Kidney (tissue), 14 donors: ENCODE measurements around the gene NCKAP5. TPM values are rescaled to one million over a fixed set of nuclear protein-coding genes. Genes with fewer than 3 reads are reported as not detected.
A peak's percentile ranks its signal among the peaks of the same experiment; 100 is the strongest.

Experiments used
- DNase-seq, 5 donors: peaks; one replicate each; pipeline ENCODE4 v3.0.0-alpha.2; 2013 to 2020
- FAIRE-seq: peaks from 2 replicates; lab custom pipeline; 2012; peaks lifted over from hg19 to GRCh38; lab: Jason Lieb, UNC
- H3K27ac ChIP-seq, 2 donors: one replicate each; pipeline ENCODE4 v1.7.0; 2013; ENCODE audit warnings: low read depth in 2 of 2, low read length in 2 of 2, inconsistent platforms in 1 of 2
- H3K27me3 ChIP-seq: one replicate; pipeline ENCODE4 v1.7.1; 2013; ENCODE audit warnings: low read length, inconsistent platforms; ENCODE audit not compliant: control insufficient read depth, insufficient read depth
- H3K36me3 ChIP-seq, 3 donors: one replicate each; pipeline versions ENCODE4 v1.7.0 to v1.7.1; 2013; ENCODE audit warnings: low read length in 3 of 3, control low read depth in 1 of 3, inconsistent platforms in 1 of 3; ENCODE audit not compliant: insufficient read depth in 3 of 3, control insufficient read depth in 2 of 3
- H3K4me1 ChIP-seq, 3 donors: one replicate each; pipeline versions ENCODE4 v1.7.0 to v1.7.1; 2013; ENCODE audit warnings: low read length in 3 of 3, inconsistent platforms in 1 of 3, low read depth in 1 of 3; ENCODE audit not compliant: control insufficient read depth in 2 of 3, insufficient read depth in 2 of 3
- H3K4me3 ChIP-seq, 3 donors: one replicate each; pipeline versions ENCODE4 v1.7.0 to v1.8.1; 2013; ENCODE audit warnings: low read length in 3 of 3, control low read depth in 1 of 3, inconsistent platforms in 1 of 3
- H3K9ac ChIP-seq, 3 donors: one replicate each; pipeline versions ENCODE4 v1.7.0 to v1.7.1; 2013; ENCODE audit warnings: low read length in 3 of 3, control low read depth in 1 of 3, inconsistent platforms in 1 of 3
- H3K9me3 ChIP-seq, 3 donors: one replicate each; pipeline versions ENCODE4 v1.7.0 to v1.7.1; 2013; ENCODE audit warnings: low read length in 3 of 3, control low read depth in 1 of 3, inconsistent platforms in 1 of 3; ENCODE audit not compliant: control insufficient read depth in 2 of 3, insufficient read depth in 1 of 3
- CTCF ChIP-seq: IDR thresholded peaks from 3 replicates; pipeline ENCODE4 v1.5.1; 2012; ENCODE audit warnings: mild to moderate bottlenecking, moderate library complexity, borderline replicate concordance; ENCODE audit not compliant: insufficient read depth; ENCODE audit errors: extremely low read depth
- intact Hi-C: fragments of 100-400 bp; cut with DNase I; formaldehyde crosslinking; loops from one replicate; pipeline ENCODE4 v1.11.1; 2022
- polyA plus RNA-seq: library from polyadenylated mRNA; stranded (reverse); fragments of 350-450 nt; fragmentation: Illumina TruSeq; extraction: RNeasy Lipid Tissue Mini Kit (QIAGEN cat#74804); gene quantifications from one replicate; pipeline ENCODE4 v1.2.3, GENCODE V29; 2014; ENCODE audit warnings: low read depth, low replicate concordance; ENCODE audit not compliant: insufficient read depth
- total RNA-seq: library from RNA; stranded (reverse); fragmentation: NEBNext Ultra II Directional; extraction: Animal tissue kit (Norgen Biotek cat#: 25700); gene quantifications from one replicate; pipeline ENCODE4 v1.2.1, GENCODE V29; 2021
- donor health status: control.
- donor health status: control.
- donor health status: control.
- donor health status: control.
- donor health status: control.
- donor health status: DM: yes; HTN: yes; CAD: no.
- donor health status: Normal renal cell carcinoma (clear cell type).

Gene NCKAP5
- total and polyA plus RNA-seq, 2 donors from 2014 or later, result 1.8 to 2.9 TPM

DNA sequence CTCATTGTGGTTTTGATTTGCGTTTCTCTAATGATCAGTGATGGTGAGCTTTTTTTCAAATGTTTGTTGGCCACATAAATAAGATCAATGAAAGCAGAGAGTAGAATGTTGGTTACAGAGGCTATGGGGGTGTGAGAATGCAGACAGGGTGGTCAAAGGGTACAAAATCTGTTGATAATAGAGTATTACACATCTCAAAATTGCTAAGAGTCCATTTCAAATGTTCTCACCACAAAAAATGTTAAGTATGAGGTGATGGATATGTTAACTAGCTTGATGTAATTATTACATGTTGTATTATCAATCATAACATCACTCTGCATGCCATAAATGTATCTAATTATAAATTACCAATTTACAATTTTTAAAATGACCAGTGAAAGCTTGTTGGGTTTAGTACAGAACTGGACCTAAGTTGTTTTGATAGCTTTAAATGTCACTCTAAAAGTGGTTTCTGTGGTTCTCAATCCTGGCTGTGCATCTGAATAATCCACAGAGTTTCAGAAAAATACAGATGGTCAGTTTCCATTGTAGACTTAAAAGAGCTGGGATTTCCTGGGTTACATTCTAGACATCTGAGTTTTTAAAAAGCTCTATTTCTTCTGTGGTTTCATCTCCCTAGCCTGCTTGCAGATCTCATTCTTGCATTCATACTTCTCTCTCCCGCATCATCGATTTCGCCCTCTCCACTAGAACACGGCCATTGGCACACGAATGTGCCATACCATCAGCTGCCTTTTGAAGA lies 612.2 kb downstream of the NCKAP5 start:
- intact Hi-C loops, result no loop called here
- H3K9me3 ChIP-seq, result no peaks in the 10 kb centered on the region
- H3K4me3 ChIP-seq, result no peak overlapping the region
- H3K4me1 ChIP-seq, result no peaks in the 10 kb centered on the region
- no peak overlapping the region for H3K9ac ChIP-seq
- H3K36me3 ChIP-seq, result no peaks in the 10 kb centered on the region
- FAIRE-seq, result no peak
- no peak for TF ChIP-seq CTCF
- DNase-seq, result no peak
- H3K27ac ChIP-seq, result no peak overlapping the region
- H3K27me3 ChIP-seq, result no peaks in the 10 kb centered on the region

DNA sequence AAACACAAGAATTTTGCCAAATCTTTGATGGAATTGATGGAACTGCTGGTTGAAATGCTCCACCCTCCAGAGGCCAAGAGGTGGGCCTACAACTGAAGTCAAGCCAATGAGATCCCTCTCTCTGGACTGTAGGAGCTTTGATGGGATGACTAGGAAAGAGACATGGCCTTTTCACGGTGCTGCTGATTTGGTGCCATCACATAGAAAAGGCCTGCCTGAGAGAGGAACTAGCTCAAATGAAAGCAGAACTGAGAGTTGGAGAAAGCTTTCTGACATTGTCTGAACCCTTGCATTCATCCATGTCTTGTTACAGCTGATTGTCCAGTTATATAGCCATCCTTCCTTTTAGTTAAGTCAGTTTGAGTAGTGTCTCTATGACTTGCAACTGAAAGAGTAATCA lies 614.5 kb downstream of the NCKAP5 start:
- DNase-seq, result no peak
- Histone ChIP-seq H3K27me3 (no peaks in the 10 kb centered on the region), H3K9me3 (no peaks in the 10 kb centered on the region), H3K36me3 (no peaks in the 10 kb centered on the region), H3K9ac (no peak overlapping the region), H3K27ac (no peak overlapping the region), H3K4me1 (no peaks in the 10 kb centered on the region), H3K4me3 (no peak overlapping the region)
- no peak for FAIRE-seq
- intact Hi-C loops, result no loop called here
- no peak for TF ChIP-seq CTCF

- FAIRE-seq (no peak), DNase-seq (peak in 3 of 5 donors; percentile 15 to 60 (median 27))
- TF ChIP-seq CTCF, result no peak
- Histone ChIP-seq H3K9ac (no peak overlapping the region), H3K36me3 (no peaks in the 10 kb centered on the region), H3K4me3 (no peak overlapping the region), H3K27me3 (no peaks in the 10 kb centered on the region), H3K27ac (no peak overlapping the region), H3K4me1 (no peaks in the 10 kb centered on the region), H3K9me3 (no peaks in the 10 kb centered on the region)
- intact Hi-C loops, result no loop called here
These were observed 617.1 kb downstream of the NCKAP5 start for GRCh38 chr2:132951008-132951714.
